Choroid plexus epithelial cell (primary cell): Measurements from ENCODE around the gene EIF1AX.
A peak's percentile ranks its signal among the peaks of the same experiment; 100 is the strongest.
"Not testable (repeated sequence)": the region's sequence is repeated elsewhere in the genome, so short reads cannot be mapped to it uniquely, and the experiment has no call there.

Experiments
- DNase-seq: peaks from one replicate; pipeline ENCODE4 v3.0.0-alpha.2; 2010; ENCODE audit warnings: low read depth
- H3K4me3 ChIP-seq: 2 replicates; pipeline ENCODE4 v1.5.1; 2011; ENCODE audit warnings: low read depth, mild to moderate bottlenecking, control low read depth, low read length, moderate library complexity
- CTCF ChIP-seq: conservative IDR thresholded peaks from 2 replicates; pipeline ENCODE4 v1.5.1; 2011; ENCODE audit warnings: low read depth, mild to moderate bottlenecking, control low read depth, inconsistent platforms, low read length, moderate library complexity

Gene EIF1AX

DNA sequence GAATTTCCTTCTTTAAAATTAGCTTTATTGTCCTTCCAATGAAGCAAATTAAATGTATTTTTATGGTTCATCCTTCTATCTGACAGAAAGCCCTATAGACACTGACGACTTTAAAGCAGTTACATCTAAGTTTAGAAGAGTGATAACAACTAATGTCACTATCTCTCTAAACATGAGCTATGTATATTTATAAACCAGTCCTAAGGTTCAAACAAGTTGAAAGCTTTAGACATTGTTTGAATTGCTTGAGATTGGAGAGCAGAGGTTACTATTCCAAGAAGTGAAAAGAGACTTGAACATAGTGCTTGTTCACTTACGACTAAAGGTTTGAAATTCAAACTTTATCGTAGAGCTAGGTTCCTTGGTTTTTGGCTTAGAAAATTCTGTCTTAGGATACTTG is 30.2 kb upstream of the EIF1AX start:
- no peak for TF ChIP-seq CTCF
- no peak for DNase-seq
- H3K4me3 ChIP-seq: no peak overlapping the region

- DNase-seq, H3K4me3 ChIP-seq: not testable (repeated sequence)
Observed at GRCh38 chrX:20162516-20162915, 20.9 kb upstream of the EIF1AX start.

DNA sequence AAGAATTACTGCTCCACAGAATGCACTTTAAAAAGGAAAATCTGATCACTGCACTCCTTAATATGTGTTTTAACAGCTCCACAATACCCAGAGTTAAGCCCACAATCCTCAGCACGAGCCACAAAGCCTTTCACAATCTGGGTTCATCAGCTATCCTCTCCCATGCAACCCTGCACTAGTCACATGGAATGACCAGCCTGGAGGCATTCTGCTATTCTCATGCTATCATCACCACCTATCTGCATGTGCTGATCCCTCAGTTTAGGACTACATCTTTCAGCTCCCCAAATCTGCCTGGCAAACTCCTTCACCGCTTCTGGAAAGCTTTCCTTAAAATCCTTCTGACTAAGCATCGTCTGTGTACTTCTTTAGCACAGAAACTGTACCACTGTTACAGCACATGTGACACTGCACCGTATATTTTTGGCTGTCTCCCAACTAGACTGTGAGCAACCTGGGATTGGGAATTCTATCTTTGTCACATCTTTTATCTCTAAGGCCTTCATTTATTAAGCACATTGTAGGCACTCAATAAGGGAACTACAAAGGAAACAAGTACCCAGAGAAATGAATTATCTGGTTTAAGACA is 18.3 kb upstream of the EIF1AX start:
- H3K4me3 ChIP-seq: no peak overlapping the region
- no peak for DNase-seq
- TF ChIP-seq CTCF: no peak

- DNase-seq: no peak
- no peak for TF ChIP-seq CTCF
- no peak overlapping the region for H3K4me3 ChIP-seq
Observed at GRCh38 chrX:20151689-20152088, 10.1 kb upstream of the EIF1AX start.

- no peak for TF ChIP-seq CTCF
- no peak for DNase-seq
- H3K4me3 ChIP-seq: no peak overlapping the region
Observed at GRCh38 chrX:20149326-20149725, 7.7 kb upstream of the EIF1AX start.

- DNase-seq: no peak
- no peak for TF ChIP-seq CTCF
- no peak overlapping the region for H3K4me3 ChIP-seq
Observed at GRCh38 chrX:20147561-20147960, 5.9 kb upstream of the EIF1AX start.

DNA sequence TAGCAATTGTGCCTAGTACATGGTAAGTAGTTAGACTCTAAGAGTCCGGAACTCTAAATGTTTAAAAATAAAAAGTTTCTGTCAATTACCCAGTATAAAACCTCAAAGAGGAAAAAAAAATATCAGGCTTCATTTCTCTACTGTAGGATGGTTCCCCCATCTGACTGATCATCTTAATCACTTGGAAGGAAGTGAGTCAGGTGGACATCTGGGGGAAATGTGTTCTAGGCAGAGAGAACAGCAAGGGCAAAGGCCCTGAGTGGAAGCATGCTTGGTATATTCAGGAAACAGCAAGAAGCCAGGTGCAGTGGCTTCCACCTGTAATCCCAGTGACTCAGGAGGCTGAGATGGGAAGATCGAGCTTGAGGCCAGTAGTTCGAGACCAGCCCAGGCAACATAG is 2.9 kb upstream of the EIF1AX start:
- peak; percentile 40 for DNase-seq
- no peak for TF ChIP-seq CTCF
- no peak overlapping the region for H3K4me3 ChIP-seq
